NCI-H69 (cell line): ENCODE measurements around the gene LASP1.
A peak's percentile ranks its signal among the peaks of the same experiment; 100 is the strongest.

ENCODE experiments used
- DNase-seq: peaks from one replicate; lab custom pipeline; 2025; lab: John Stamatoyannopoulos, UW

Gene LASP1

DNA sequence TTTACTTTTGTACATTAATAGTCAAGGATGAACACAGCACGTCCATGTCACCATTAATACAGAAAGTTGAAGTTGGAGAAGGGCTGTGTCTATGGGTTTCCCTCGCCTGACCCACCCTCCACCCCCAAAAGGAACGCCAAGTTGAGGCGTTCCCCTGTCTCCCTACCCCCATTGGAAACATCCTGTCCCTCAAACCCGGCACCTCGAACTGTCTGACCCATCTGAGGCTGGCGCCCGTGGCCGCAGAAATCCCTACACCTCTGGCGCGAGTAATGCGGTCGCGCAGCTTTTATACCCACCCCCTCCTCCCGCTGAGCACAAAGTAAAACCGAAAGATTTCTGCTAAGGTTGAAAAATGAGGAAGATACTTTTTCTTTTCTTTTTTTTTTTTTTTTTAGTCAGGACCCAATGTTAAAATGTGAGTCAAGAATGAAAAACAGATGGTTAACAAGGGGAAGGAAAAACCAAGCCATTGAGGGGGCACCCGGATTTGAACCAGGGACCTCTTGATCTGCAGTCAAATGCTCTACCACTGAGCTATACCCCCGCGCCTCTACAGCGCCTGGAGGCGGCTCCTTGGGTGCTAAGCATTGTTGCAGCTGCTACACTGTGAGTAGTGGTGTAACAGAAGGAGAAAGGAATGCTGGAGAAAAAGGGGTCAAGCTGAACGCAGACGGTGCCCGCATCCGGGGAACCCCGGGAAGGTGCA is 887 bp upstream of the LASP1 start:
- DNase-seq, result peak; percentile 93

DNA sequence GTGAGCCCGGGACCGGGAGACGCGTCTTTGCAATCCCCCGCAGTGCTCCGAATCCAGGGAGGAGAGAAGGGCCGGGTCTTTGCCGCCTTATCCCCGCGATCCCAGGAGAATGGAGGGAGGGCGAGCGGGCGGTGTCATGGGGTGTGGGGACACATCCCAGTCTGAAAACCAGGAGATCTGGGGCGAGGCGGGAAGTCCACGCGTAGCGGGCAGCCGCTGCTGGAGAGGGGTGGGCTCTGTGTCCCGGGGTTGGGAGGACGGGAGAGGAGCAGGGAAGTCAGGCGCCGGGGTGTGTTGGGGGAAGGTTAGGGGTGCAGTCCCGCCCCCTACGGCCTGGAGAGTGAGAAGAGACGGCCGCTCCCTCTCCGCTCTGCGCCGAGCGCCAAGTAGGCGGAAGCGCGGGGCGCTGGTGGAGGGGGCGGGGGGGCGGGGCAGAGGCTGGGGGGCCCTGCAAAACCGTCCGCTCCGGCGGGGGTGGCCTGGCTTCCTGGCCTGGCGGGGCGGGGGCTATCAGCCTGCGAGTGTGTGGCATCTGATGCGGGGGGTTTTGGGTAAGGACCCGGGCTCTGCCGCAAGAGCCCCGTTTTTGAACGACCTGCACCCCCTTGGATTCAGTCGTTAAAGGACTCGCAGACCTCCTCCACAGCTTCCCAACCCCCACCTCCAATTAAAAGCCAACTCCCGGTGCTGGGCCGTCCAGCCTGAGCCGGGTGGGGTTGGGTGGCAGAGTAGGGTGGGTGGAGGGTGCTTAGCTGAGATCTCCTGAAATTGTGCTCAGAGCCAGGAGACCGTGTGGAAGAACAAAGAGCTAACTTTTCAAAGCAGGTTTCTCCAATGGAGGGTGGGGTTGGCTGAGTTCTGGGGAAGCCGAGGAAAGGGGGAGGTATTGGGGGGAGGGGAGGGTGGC is 654 bp downstream of the LASP1 start:
- peak; percentile 81 for DNase-seq

GRCh38 chr17:38871247-38872015 is 1.6 kb downstream of the LASP1 start:
- peak; percentile 64 for DNase-seq

- DNase-seq, result no peak
These were observed 2.2 kb downstream of the LASP1 start for GRCh38 chr17:38872027-38872511.

- DNase-seq, result peak; percentile 36
These were observed 3.0 kb downstream of the LASP1 start for GRCh38 chr17:38872671-38873385.

- DNase-seq, result peak; percentile 44
These were observed 4.0 kb downstream of the LASP1 start for GRCh38 chr17:38873640-38874380.

DNA sequence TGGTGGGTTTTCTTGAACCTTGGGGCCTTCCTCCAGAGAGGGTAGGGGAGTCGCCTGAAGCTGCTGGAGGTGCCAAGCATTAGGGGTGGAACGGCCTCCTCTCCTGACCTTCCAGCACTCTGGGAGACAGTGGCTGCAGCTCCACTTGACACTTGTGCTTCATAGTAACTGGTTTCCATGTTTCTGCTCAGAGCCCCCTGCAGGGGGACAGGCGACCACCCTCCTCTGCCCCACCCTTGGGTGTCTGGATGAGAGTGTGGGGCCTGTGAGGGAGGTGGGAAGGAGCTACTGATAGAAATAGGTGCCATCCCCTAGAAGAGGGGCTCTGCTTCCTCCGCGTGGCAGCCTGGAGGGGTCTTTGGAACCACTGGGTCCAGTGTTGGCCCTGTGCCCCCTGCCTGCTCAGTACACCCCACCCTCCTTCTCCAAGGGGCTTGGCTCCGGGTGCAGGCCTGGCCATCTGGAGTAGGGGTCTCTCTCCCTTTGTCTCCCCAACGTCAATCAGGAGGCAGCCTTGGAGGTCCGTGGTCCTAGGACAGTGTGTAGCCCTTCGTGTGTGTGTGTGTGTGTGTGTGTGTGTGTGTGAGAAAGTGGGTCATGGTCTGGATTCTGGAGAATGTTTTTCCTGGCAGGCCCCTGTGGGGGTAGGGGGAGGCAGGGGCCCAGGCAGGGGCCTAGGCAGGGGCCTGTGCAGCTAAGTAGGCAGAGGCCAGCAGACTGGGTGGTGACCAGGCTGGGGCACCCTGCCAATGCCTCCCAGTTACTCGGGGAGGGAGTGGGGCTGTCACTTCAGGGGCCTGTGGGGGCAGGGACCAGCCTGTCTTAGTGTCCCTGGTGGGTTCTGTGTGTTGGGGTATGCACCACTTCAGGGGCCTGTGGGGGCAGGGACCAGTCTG is 4.9 kb downstream of the LASP1 start:
- no peak for DNase-seq

GRCh38 chr17:38875477-38876075 is 5.7 kb downstream of the LASP1 start:
- DNase-seq, result no peak

- peak; percentile 60 for DNase-seq
These were observed 7.4 kb downstream of the LASP1 start for GRCh38 chr17:38877130-38877851.

- DNase-seq, result peak; percentile 16
These were observed 10.2 kb downstream of the LASP1 start for GRCh38 chr17:38879878-38880665.

DNA sequence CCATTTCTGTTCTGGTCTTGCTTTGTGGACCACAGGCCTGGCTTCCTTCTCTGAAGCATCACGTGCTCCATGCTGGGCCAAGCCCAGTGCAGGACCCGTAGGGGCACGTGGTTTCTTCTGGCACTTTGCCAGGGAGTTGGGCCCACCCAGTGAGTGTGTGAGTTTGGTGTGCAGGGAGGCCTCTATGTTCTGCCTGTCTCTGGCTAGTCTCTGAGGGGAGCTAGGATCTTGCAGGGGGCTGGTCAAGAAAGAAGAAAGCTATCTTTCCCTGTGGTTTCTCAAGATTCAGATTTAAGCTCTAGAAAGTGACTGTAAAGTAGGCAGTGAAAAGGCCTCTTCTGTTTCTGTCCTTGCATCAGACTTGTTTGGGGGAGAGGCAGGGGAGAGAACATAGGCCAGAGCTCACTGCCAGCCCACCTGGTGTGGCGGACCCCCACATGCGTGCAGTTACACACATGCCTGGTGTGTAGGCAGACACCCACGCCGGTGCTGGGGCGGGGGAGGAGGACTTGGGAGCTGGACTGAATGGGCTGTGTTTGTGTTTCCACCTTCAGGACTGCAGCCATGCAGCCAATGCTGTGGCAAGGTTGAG is 11.8 kb downstream of the LASP1 start:
- peak; percentile 29 for DNase-seq

GRCh38 chr17:38882870-38883269 is 13.0 kb downstream of the LASP1 start:
- DNase-seq, result no peak

DNA sequence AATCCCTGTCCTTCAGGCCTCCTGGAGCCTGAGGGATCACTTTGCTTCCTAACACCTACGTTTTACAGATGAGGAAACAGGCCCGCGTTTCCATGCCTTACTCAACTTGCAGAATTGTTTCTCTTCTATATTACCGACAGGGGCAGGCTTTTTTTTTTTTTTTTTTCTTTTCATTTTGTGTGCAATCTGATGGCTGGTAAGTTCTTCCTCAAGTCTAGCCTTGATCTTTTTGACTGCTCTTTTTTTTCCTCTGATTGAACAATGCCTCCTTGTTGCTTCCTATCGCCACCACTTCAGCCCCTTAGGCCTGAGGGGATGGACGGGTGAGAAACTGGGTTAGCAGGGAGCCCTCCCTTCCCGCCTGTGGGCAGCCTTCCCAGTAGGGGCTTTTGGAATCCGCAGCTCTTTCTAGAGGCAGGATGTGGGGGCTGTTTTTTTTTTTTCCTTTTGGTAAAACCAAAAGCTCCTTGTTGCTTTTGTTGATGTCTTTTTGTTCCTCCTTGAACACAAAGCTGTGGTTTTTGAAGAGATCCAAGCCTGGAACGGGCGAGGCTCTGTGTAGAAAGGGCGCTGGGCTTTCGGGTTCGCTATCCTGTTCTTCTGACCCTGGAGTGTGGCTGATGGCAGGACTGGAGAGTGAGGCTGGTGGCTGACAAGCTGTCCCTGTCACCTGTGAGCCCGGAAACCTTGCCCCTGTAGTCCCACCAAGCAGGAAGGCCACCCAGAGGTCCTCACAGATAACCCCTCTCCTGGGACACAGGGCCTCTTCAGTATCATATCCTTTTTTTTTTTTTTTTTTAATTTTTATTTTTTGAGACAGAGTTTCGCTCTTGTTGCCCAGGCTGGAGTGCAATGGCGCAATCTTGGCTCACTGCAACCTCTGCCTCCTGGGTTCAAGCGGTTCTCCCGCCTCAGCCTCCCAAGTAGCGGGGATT is 14.0 kb downstream of the LASP1 start:
- no peak for DNase-seq

DNA sequence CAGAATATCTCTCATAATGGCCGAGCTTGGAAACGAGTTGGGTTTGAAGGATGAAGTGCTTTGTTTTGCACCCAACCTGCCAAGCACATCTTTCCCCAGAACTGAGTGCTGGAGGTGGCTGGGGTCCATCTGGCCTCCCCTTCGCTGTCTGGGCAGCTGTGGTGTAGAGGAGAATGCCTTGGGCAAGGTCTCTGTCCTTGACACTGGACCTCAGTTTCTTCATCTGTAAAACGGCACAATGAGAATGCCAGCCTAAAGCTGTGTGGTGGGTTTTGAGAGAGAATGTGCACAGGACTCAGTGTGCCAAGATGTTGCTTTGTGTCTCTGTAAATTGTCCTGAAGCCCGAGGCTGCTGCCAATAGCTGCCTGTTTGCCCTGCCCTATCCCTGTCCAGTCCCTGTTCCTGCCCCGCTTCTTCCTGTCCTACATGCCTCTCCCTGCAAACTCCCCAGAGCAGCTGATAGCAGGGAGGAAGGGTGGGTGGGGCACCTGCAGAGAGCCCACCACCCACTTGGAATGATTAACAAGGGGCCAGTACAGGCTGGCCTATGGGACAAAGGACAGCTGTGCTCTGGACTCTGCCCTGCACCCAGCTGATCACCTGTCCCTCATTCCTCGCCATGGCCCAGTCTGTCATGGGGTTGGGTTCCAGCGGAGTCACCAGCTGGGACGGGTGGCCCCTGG is 15.3 kb downstream of the LASP1 start:
- no peak for DNase-seq

DNA sequence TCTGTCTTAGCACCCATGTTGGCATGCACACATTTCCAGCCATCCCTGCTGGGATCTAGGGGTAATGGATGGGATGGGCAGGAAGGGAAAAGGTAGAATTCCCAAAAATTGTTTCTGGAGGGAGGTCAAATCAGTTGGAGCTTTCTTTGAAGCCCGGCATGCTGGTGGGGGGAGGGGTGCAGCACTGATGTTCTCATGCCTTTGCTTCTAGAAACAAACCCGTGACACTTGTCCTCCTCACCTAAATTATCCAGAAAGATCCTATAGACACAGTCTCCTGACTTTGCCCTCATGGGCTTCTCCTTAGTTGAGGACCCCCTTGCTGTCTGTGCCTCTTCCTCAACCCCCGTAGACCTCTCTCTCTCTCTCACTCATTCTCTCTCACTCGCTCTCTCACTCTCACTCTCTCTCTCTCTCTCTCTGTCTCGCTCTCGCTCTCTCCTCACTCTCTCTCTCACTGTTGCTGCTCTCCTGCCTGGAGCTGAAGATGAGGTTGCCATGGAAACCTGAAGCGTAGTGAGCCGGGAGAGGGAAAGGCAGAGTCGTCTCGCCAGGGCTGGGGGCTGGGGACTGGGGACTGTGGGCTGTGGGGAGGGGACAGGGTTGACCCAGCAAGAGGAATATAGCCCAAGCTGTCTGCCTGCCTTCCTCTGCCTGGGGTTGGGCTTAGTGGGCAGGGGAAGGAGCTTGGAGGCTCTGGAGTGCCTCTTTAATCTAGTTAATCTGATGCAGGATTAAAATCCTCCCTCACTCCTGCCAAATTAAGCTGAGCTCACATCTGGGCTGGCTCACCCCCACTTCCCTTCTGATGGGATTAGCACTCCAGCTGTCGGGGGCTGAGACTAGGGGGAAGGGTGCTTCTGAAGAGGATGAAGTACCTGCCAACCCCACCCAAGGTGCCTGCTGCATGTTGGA is 16.1 kb downstream of the LASP1 start:
- DNase-seq, result no peak
